HG02970 (cell line): Measurements from ENCODE around the gene SH3PXD2B.
"Not testable (repeated sequence)": the region's sequence is repeated elsewhere in the genome, so short reads cannot be mapped to it uniquely, and the experiment has no call there.

ENCODE experiments used
- ATAC-seq: cut with Tn5 transposase; IDR thresholded peaks from one replicate; pipeline ENCODE4 v1.9.1; 2021; ENCODE audit warnings: mild to moderate bottlenecking, moderate library complexity, moderate number of reproducible peaks; ENCODE audit not compliant: unreplicated experiment, low FRiP score

Gene SH3PXD2B

GRCh38 chr5:172403817-172404216, 50.5 kb downstream of the SH3PXD2B start:
- no peak for ATAC-seq

GRCh38 chr5:172403189-172403796, 51.0 kb downstream of the SH3PXD2B start:
- ATAC-seq: no peak

DNA sequence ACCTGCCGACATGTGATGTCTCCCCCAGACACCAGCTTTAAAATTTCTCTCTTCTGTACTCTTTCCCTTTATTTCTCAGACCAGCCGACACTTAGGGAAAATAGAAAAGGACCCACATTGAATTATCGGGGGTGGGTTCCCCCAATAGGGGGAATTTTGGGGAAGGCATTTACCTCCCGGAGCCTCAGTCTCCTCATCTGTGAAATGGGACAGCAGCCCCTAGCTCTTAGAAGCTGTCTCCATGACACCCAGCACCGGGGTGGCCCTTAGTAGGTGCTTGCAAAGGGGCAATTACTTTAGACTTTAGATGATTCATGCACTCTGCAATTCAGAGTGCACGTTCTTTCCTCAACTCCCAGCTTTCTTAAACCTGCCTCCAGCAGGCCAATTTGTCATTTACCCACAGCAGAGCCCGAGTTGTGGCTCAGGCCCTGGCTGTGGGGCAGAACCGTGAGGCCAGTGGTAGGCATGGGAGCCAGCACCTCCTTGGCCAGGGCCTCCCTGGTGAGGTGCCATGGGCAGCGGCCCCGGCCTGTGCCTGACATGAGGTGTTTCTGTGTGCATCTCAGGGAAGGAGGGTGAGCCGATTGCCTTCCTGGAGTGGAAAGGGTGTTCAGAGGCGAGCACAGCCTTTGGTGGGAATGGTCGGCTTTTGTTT, 51.7 kb downstream of the SH3PXD2B start:
- ATAC-seq: no peak

DNA sequence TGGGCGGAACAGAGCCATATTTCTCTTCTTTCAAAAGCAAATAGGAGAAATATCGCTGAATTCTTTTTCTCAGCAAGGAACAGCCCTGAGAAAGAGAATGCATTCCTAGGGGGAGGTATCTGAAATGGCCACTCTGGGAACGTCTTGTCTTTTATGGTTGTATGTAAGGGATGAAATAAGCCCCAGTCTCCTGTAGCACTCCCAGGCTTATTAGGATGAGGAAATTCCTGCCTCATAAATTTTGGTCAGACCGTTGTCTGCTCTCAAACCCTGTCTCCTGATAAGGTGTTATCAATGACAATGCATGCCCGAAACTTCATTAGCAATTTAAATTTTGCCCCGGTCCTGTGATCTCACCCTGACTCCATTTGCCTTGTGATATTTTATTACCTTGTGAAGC, 52.3 kb downstream of the SH3PXD2B start:
- ATAC-seq: not testable (repeated sequence)

- ATAC-seq: no peak
These were observed 54.5 kb downstream of the SH3PXD2B start for GRCh38 chr5:172399826-172400225.

GRCh38 chr5:172399336-172399735, 55.0 kb downstream of the SH3PXD2B start:
- ATAC-seq: no peak

DNA sequence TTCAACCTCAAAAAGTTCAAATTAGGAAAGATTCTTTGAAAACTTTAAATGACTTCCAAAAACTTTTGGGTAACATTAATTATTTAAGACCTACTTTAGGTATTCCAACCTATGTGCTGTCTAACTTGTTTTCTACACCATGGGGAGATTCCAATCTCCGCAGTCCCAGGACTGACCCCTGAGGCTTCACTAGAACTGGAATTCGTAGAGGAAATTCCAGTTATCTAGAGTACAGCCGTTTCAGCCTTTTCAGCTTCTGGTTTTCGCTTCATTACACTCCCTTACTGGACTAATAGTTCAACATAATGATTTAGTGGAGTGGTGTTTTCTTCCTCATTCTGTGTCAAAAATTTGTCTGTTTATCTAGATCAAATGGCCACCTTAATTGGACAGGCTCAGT, 55.7 kb downstream of the SH3PXD2B start:
- not testable (repeated sequence) for ATAC-seq

DNA sequence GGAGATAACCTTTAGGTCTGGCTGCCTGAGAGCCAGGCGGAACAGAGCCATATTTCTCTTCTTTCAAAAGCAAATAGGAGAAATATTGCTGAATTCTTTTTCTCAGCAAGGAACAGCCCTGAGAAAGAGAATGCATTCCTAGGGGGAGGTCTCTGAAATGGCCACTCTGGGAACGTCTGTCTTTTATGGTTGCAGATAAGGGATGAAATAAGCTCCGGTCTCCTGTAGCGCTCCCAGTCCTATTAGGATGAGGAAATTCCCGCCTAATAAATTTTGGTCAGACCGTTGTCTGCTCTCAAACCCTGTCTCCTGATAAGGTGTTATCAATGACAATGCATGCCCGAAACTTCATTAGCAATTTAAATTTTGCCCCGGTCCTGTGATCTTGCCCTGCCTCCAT, 57.3 kb downstream of the SH3PXD2B start:
- not testable (repeated sequence) for ATAC-seq

DNA sequence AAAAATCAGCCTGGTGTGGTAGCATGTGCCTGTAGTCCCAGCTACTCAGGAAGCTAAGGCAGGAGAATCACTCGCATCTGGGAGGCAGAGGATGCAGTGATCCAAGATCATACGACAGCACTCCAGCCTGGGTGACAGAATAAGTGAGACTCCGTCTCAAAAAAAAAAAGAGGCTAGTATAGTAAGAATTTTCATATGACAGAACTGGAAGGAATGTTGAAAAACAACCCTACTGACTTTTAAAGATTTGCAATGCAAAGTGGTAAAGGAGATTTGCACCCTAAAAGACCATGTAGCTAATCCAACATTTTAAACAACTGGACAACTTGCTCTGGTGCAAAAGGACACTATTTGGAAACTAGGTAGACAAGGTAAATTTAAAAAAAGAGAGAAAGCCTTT, 58.1 kb downstream of the SH3PXD2B start:
- no peak for ATAC-seq

GRCh38 chr5:172395483-172395882, 58.8 kb downstream of the SH3PXD2B start:
- ATAC-seq: no peak

GRCh38 chr5:172389578-172390112, 64.7 kb downstream of the SH3PXD2B start:
- no peak for ATAC-seq

GRCh38 chr5:172388246-172388733, 66.0 kb downstream of the SH3PXD2B start:
- no peak for ATAC-seq

DNA sequence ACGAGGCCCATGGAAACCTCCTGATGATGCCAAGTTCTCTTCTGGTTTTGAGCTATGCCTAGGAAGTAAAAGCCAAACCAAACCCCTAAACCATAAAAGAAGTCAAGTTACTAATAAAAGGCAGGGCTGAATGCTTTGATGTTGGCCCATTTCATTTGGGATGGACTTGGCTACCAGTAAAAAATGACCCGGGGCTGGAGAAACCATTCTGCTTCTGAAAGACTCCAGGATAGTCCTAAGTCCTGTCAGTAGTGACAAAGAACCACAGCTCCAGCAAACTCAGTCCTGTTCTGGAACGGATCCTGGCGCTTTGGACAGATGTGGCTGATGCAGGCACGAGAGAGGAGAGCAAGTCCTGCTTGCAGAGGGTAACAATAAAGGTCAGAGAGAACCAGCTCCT, 68.6 kb downstream of the SH3PXD2B start:
- no peak for ATAC-seq

GRCh38 chr5:172385010-172385563, 69.2 kb downstream of the SH3PXD2B start:
- ATAC-seq: no peak

GRCh38 chr5:172383191-172383802, 71.0 kb downstream of the SH3PXD2B start:
- no peak for ATAC-seq

GRCh38 chr5:172380987-172381643, 73.2 kb downstream of the SH3PXD2B start:
- ATAC-seq: no peak

- no peak for ATAC-seq
These were observed 73.9 kb downstream of the SH3PXD2B start for GRCh38 chr5:172380301-172380986.

DNA sequence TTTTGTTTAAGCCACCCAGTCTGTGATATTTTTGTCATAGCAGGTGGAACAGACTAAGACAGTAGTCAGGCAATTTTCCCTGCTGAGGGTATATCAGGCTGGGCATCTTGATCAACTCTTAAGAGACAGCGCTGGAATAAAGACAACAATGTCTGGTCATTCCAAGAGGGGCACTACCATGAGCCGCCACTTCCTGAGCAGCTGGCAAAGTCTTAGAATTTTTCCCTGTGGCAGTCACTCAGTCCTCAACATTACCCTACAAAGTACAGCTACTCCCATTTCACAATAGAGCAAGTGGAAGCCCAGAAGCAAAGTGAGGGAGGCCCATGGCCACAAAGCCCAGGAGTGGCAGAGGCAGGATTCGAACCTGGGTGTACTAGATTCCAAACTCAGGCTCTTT, 74.8 kb downstream of the SH3PXD2B start:
- ATAC-seq: no peak

GRCh38 chr5:172377856-172378255, 76.5 kb downstream of the SH3PXD2B start:
- no peak for ATAC-seq

- no peak for ATAC-seq
These were observed 76.9 kb downstream of the SH3PXD2B start for GRCh38 chr5:172377438-172377837.
